MM.1S (cell line): ENCODE data around the gene UQCC5.

ENCODE experiments used
- EZH2 ChIP-seq: fragments of 300-600 bp; sonication (generic); optimal IDR thresholded peaks from 2 replicates; pipeline ENCODE3; 2017; ENCODE audit warnings: low read depth, mild to moderate bottlenecking, antibody characterized with exemption, low read length, mixed read lengths
- EZH2phosphoT487 ChIP-seq: fragments of 300-600 bp; sonication (generic); IDR thresholded peaks from 2 replicates; pipeline ENCODE4 v1.6.1; 2018; ENCODE audit warnings: antibody characterized with exemption, low read length
- TF ChIP-seq, protein P1 (sequence below): fragments of 300-600 bp; sonication (generic); IDR thresholded peaks from 2 replicates; pipeline ENCODE4 v1.5.1; 2016; ENCODE audit warnings: antibody characterized with exemption, low read length, mixed read lengths

DNA sequence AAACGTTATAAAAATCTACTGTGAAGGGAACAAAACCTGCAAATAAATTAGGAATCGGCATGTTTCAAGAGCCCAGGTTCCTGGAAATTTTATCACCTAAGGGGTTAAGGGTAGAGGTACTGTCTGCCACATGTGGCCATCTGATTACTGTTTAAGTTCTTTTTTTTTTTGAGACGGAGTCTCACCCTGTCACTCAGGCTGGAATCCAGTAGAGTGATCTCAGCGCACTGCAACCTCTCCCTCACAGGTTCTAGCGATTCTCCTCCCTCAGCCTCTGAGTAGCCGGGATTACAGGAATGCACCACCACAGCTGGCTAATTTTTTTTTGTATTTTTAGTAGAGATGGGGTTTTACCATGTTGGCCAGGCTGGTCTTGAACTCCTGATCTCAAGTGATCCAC lies 35.8 kb downstream of the UQCC5 start:
- TF ChIP-seq, protein P1, sequence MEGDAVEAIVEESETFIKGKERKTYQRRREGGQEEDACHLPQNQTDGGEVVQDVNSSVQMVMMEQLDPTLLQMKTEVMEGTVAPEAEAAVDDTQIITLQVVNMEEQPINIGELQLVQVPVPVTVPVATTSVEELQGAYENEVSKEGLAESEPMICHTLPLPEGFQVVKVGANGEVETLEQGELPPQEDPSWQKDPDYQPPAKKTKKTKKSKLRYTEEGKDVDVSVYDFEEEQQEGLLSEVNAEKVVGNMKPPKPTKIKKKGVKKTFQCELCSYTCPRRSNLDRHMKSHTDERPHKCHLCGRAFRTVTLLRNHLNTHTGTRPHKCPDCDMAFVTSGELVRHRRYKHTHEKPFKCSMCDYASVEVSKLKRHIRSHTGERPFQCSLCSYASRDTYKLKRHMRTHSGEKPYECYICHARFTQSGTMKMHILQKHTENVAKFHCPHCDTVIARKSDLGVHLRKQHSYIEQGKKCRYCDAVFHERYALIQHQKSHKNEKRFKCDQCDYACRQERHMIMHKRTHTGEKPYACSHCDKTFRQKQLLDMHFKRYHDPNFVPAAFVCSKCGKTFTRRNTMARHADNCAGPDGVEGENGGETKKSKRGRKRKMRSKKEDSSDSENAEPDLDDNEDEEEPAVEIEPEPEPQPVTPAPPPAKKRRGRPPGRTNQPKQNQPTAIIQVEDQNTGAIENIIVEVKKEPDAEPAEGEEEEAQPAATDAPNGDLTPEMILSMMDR, result no peak
- TF ChIP-seq EZH2, result no peak
- TF ChIP-seq EZH2phosphoT487, result no peak
